Activated CD4-positive, alpha-beta memory T cell treated with anti-CD3 and anti-CD28 coated beads, Interleukin-2, amount 10 ng/mL, durations not matched to agents 7 days and 5 days (primary cell): ENCODE results near the gene SAG. TPM values are rescaled to one million over a fixed set of nuclear protein-coding genes. Genes with fewer than 3 reads are reported as not detected.
A peak's percentile ranks its signal among the peaks of the same experiment; 100 is the strongest.

Source experiments
- CTCF ChIA-PET: fragments of 350-600 bp; sonication (Branson Sonifier 250); formaldehyde crosslinking; loops from one replicate; lab custom pipeline; 2021; ENCODE audit warnings: antibody characterized with exemption, inconsistent platforms; lab: Charles Lee
- POLR2A ChIA-PET: fragments of 350-600 bp; sonication (Branson Sonifier 250); formaldehyde crosslinking; loops from one replicate; lab custom pipeline; 2021; ENCODE audit warnings: antibody characterized with exemption; lab: Charles Lee
- DNase-seq: peaks from one replicate; pipeline ENCODE4 v3.0.0-alpha.2; 2020
- H3K27ac Mint-ChIP-seq: one replicate; pipeline ENCODE4 v1.8.0; 2021; ENCODE audit warnings: mild to moderate bottlenecking, mixed read lengths
- H3K27me3 Mint-ChIP-seq: one replicate; pipeline ENCODE4 v1.8.0; 2021; ENCODE audit warnings: mixed read lengths
- H3K36me3 Mint-ChIP-seq: one replicate; pipeline ENCODE4 v1.8.0; 2021; ENCODE audit warnings: low read depth, mixed read lengths
- H3K4me1 Mint-ChIP-seq: one replicate; pipeline ENCODE4 v1.8.0; 2021; ENCODE audit warnings: mixed read lengths
- H3K4me3 Mint-ChIP-seq: one replicate; pipeline ENCODE4 v1.8.0; 2021; ENCODE audit warnings: mild to moderate bottlenecking, mixed read lengths
- H3K9me3 Mint-ChIP-seq: one replicate; pipeline ENCODE4 v1.8.0; 2021; ENCODE audit warnings: mixed read lengths
- total RNA-seq, 2 experiments: library from RNA; stranded (reverse); gene quantifications; one replicate each; pipeline ENCODE4 v1.2.3, GENCODE V29; 2021

SAG gene
- total RNA-seq, 2 experiments from 2014 or later: 0.10 TPM; not detected in 1

- Mint-ChIP-seq H3K9me3 (no peaks in the 10 kb centered on the region), H3K36me3 (peaks cover 4% of the 10 kb centered on the region), H3K4me1 (peaks cover 34% of the 10 kb centered on the region), H3K4me3 (no peak overlapping the region), H3K27ac (no peak overlapping the region), H3K27me3 (peaks cover 13% of the 10 kb centered on the region)
- POLR2A ChIA-PET: no interaction called here
- DNase-seq: no peak
- CTCF ChIA-PET: interaction anchor here (0.9 kb wide), 1 partner anchor 16 kb away, joined by 3 read pairs; the partner anchor contains the start of gene DGKD
These were observed 30.4 kb downstream of the SAG start for GRCh38 chr2:233338046-233338445.

- CTCF ChIA-PET: interaction anchor here (0.9 kb wide), 1 partner anchor 15 kb away, joined by 3 read pairs; the partner anchor contains the start of gene DGKD
- H3K4me3 Mint-ChIP-seq: no peak overlapping the region
- H3K9me3 Mint-ChIP-seq: no peaks in the 10 kb centered on the region
- no peak for DNase-seq
- H3K4me1 Mint-ChIP-seq: peaks cover 26% of the 10 kb centered on the region
- H3K36me3 Mint-ChIP-seq: peaks cover 1% of the 10 kb centered on the region
- H3K27ac Mint-ChIP-seq: no peak overlapping the region
- H3K27me3 Mint-ChIP-seq: peaks cover 16% of the 10 kb centered on the region
- POLR2A ChIA-PET: no interaction called here
These were observed 31.3 kb downstream of the SAG start for GRCh38 chr2:233338812-233339368.

DNA sequence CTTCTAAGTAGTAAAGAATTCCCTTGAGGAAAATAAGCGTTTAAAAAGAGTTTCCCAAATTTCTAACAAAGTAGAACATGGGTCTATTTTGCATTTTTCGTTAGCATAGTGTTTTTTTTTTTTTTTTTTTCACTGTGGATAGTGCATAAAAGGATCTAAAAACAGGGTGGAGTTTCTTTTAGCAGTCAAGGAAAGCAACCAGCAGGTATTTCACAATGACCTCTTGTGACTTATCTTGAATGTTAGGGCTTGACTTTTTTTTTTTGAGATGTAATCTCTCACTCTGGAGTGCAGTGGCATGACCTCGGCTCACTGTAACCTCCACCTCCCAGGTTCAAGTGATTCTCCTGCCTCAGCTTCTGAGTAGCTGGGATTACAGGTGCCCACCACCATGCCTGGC lies 31.8 kb downstream of the SAG start:
- peaks cover 16% of the 10 kb centered on the region for H3K27me3 Mint-ChIP-seq
- no peaks in the 10 kb centered on the region for H3K36me3 Mint-ChIP-seq
- H3K4me1 Mint-ChIP-seq: peaks cover 20% of the 10 kb centered on the region
- no peaks in the 10 kb centered on the region for H3K9me3 Mint-ChIP-seq
- ChIA-PET POLR2A (no interaction called here), CTCF (no interaction called here)
- DNase-seq: no peak
- no peak overlapping the region for H3K4me3 Mint-ChIP-seq
- no peak overlapping the region for H3K27ac Mint-ChIP-seq

- no peak overlapping the region for H3K4me3 Mint-ChIP-seq
- peaks cover 12% of the 10 kb centered on the region for H3K4me1 Mint-ChIP-seq
- H3K9me3 Mint-ChIP-seq: no peaks in the 10 kb centered on the region
- DNase-seq: no peak
- POLR2A ChIA-PET: interaction anchor here (1.3 kb wide), 1 partner anchor 10 kb away, joined by 6 read pairs; no protein-coding TSS in a partner anchor
- no peak overlapping the region for H3K27ac Mint-ChIP-seq
- CTCF ChIA-PET: interaction anchor here (1.5 kb wide), 1 partner anchor 102 kb away, joined by 3 read pairs; no protein-coding TSS in a partner anchor
- H3K36me3 Mint-ChIP-seq: no peaks in the 10 kb centered on the region
- peaks cover 19% of the 10 kb centered on the region for H3K27me3 Mint-ChIP-seq
These were observed 33.7 kb downstream of the SAG start for GRCh38 chr2:233341296-233341695.

DNA sequence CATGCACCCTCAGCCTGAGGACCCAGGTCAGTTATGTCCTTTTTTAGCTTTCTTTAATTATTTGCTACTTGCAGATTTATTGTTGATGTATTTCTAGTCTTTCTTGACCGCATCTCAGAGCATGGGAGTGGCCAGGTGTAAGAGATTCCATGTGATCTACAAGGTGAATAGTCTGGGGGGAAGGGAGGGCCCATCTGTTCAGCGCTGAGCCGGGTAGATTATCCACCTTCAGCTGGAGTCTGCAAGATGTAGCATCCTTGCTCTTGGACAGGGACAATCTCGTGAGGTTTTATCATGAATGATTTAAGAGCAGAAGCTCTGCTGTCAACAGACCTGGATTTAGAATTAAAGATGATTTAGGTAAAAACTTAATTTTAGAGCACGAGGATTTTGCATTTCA lies 34.7 kb downstream of the SAG start:
- ChIA-PET POLR2A (interaction anchor here (0.9 to 1.3 kb wide), 3 partner anchors 11 to 91 kb away, joined by 3 to 6 read pairs (median 3); partner anchors contain the start of genes ATG16L1 and DGKD), CTCF (interaction anchor here (2.6 to 3.7 kb wide), 2 partner anchors 11 to 12 kb away, joined by 10 to 21 read pairs; partner anchors contain the start of gene DGKD)
- DNase-seq: no peak

GRCh38 chr2:233343171-233343705 lies 35.6 kb downstream of the SAG start:
- no peaks in the 10 kb centered on the region for H3K36me3 Mint-ChIP-seq
- no peaks in the 10 kb centered on the region for H3K9me3 Mint-ChIP-seq
- peaks cover 22% of the 10 kb centered on the region for H3K27me3 Mint-ChIP-seq
- ChIA-PET POLR2A (interaction anchor here (1.0 to 1.1 kb wide), 2 partner anchors 11 to 92 kb away, joined by 3 read pairs; partner anchors contain the start of genes ATG16L1 and DGKD), CTCF (interaction anchor here (2.6 to 3.7 kb wide), 2 partner anchors 11 to 12 kb away, joined by 10 to 21 read pairs; partner anchors contain the start of gene DGKD)
- peaks cover 8% of the 10 kb centered on the region for H3K4me1 Mint-ChIP-seq
- no peak overlapping the region for H3K27ac Mint-ChIP-seq
- no peak for DNase-seq
- no peak overlapping the region for H3K4me3 Mint-ChIP-seq

More for the DNA sequence above, 34.7 kb downstream of the SAG start:
- peaks cover 23% of the 10 kb centered on the region for H3K27me3 Mint-ChIP-seq
- H3K27ac Mint-ChIP-seq: no peak overlapping the region
- no peaks in the 10 kb centered on the region for H3K36me3 Mint-ChIP-seq
- H3K9me3 Mint-ChIP-seq: no peaks in the 10 kb centered on the region
- H3K4me3 Mint-ChIP-seq: no peak overlapping the region
- H3K4me1 Mint-ChIP-seq: peaks cover 12% of the 10 kb centered on the region

DNA sequence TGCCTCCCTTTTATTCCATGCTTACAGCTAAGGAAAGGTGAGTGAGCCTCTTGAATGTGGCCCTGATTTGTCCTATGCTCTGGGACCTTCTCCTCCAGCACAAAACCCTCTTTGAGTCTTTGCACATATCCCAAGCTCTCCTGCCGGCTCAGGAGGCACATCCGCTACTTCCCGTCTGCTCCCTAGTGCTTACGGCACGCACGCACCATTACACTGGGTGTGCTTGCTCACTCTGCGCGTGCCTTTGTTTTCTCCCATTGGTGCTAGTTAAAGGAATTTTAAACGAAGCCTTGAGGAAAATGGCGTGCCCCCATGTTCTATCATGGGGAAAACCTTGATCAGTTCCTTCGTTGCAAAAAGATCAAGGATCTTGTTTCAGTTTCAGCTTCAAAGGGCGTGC lies 38.8 kb downstream of the SAG start:
- Mint-ChIP-seq H3K4me1 (peaks cover 20% of the 10 kb centered on the region), H3K27ac (no peak overlapping the region), H3K36me3 (no peaks in the 10 kb centered on the region), H3K9me3 (no peaks in the 10 kb centered on the region), H3K27me3 (peaks cover 21% of the 10 kb centered on the region), H3K4me3 (no peak overlapping the region)
- ChIA-PET CTCF (no interaction called here), POLR2A (interaction anchor here (0.9 kb wide), 1 partner anchor 79 kb away, joined by 3 read pairs; no protein-coding TSS in a partner anchor)
- no peak for DNase-seq

GRCh38 chr2:233346930-233347329 lies 39.3 kb downstream of the SAG start:
- POLR2A ChIA-PET: interaction anchor here (0.7 to 1.1 kb wide), 3 partner anchors 14 to 123 kb away, joined by 3 read pairs; no protein-coding TSS in a partner anchor
- no peak for DNase-seq
- Mint-ChIP-seq H3K27ac (no peak overlapping the region), H3K27me3 (peaks cover 18% of the 10 kb centered on the region), H3K9me3 (no peaks in the 10 kb centered on the region), H3K4me3 (no peak overlapping the region), H3K4me1 (peaks cover 22% of the 10 kb centered on the region), H3K36me3 (no peaks in the 10 kb centered on the region)
- CTCF ChIA-PET: interaction anchor here (0.8 to 1.4 kb wide), 2 partner anchors 15 to 96 kb away, joined by 3 read pairs; no protein-coding TSS in a partner anchor

DNA sequence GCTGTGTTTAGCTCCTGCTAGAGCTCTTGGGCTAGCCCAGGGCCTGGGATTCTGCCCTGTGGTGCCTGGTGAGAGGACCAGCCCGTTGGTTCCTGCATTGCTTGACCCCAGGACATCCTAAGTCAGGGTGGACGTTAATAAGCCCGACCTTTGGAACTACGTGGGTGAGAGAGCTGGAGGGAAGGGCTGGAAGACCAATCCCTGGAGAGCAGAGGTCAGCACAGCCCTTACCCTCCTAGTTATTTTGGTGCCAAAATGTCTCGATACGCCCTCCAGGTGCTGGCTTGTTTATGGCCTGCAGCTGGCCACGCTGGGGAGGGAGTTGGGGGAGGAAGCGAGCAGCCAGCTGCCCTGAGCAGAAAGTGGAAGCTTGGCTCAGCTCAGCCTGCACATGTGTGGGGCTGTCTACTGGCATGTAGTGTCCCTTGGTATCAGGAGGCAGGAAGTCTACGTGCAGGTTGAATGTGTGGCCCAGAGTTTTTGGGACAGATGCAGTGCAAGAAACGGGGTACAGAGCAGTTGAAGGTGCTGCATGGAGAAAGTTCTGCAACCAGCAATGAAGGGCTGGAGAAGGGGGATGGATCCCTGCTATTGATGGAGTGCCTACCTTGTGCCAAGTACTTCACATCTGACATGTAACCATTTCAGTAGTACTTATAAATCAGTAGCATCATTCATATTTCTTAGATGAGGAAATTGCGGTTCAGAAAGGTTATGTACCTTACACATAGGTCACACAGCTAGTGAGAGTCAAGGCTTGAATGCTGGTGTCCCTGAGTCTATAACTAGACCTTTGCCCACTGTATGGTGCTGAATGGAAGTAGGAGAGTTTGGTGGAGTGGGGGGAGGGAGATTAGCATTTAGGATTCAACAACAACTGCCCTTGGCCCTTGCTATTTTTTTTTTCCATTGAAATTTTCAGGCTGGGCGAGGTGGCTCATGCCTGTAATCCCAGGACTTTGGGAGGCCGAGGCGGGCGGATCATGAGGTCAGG lies 41.7 kb downstream of the SAG start:
- DNase-seq: no peak
- Mint-ChIP-seq H3K4me1 (peaks cover 40% of the 10 kb centered on the region), H3K4me3 (no peak overlapping the region), H3K9me3 (no peaks in the 10 kb centered on the region), H3K27ac (no peak overlapping the region), H3K27me3 (peaks cover 15% of the 10 kb centered on the region), H3K36me3 (peaks cover 2% of the 10 kb centered on the region)
- ChIA-PET CTCF (interaction anchor here (1.4 kb wide), 1 partner anchor 81 kb away, joined by 3 read pairs; no protein-coding TSS in a partner anchor), POLR2A (interaction anchor here (0.9 to 1.5 kb wide), 2 partner anchors 9 to 18 kb away, joined by 3 to 5 read pairs; no protein-coding TSS in a partner anchor)

- peaks cover 46% of the 10 kb centered on the region for H3K4me1 Mint-ChIP-seq
- peaks cover 6% of the 10 kb centered on the region for H3K36me3 Mint-ChIP-seq
- peaks cover 13% of the 10 kb centered on the region for H3K27me3 Mint-ChIP-seq
- no peak overlapping the region for H3K4me3 Mint-ChIP-seq
- ChIA-PET CTCF (interaction anchor here (0.6 kb wide), 1 partner anchor 1077 kb away, joined by 3 read pairs; no protein-coding TSS in a partner anchor), POLR2A (interaction anchor here (0.7 to 1.5 kb wide), 5 partner anchors 10 to 83 kb away, joined by 3 to 5 read pairs (median 3); no protein-coding TSS in a partner anchor)
- no peak for DNase-seq
- H3K27ac Mint-ChIP-seq: peak overlapping the region; percentile 27
- no peaks in the 10 kb centered on the region for H3K9me3 Mint-ChIP-seq
These were observed 43.1 kb downstream of the SAG start for GRCh38 chr2:233350708-233351107.

- CTCF ChIA-PET: no interaction called here
- Mint-ChIP-seq H3K27ac (no peak overlapping the region), H3K4me3 (no peak overlapping the region), H3K9me3 (no peaks in the 10 kb centered on the region), H3K4me1 (peaks cover 53% of the 10 kb centered on the region), H3K36me3 (peaks cover 13% of the 10 kb centered on the region), H3K27me3 (peaks cover 11% of the 10 kb centered on the region)
- POLR2A ChIA-PET: no interaction called here
- no peak for DNase-seq
These were observed 43.8 kb downstream of the SAG start for GRCh38 chr2:233351423-233351822.
